Mucosa of descending colon (tissue), 3 donors: Measurements from ENCODE around the gene MYRFL. TPM values are rescaled to one million over a fixed set of nuclear protein-coding genes. Genes with fewer than 3 reads are reported as not detected.
"Not testable (repeated sequence)": the region's sequence is repeated elsewhere in the genome, so short reads cannot be mapped to it uniquely, and the experiment has no call there.

Experiments used
- ATAC-seq: fragments of 200-7000 bp; cut with Tn5 transposase; one replicate; pipeline ENCODE4 v1.9.1; 2020; ENCODE audit warnings: mild to moderate bottlenecking, moderate library complexity
- DNase-seq, 3 donors: peaks; one replicate each; pipeline ENCODE4 v3.0.0-alpha.2; 2020
- H3K36me3 ChIP-seq: fragments of 200-600 bp; one replicate; pipeline ENCODE4 v1.8.0; 2021; ENCODE audit warnings: low read depth, mild to moderate bottlenecking
- H3K4me1 ChIP-seq: fragments of 200-600 bp; one replicate; pipeline ENCODE4 v1.8.0; 2021; ENCODE audit warnings: low read depth, mild to moderate bottlenecking
- H3K4me3 ChIP-seq: fragments of 200-600 bp; one replicate; pipeline ENCODE4 v1.8.0; 2021; ENCODE audit warnings: mild to moderate bottlenecking
- H3K9me3 ChIP-seq: fragments of 200-600 bp; one replicate; pipeline ENCODE4 v1.8.0; 2021; ENCODE audit warnings: mild to moderate bottlenecking
- intact Hi-C, 2 donors: fragments of 100-400 bp; cut with DNase I in 1 of 2; cut with micrococcal nuclease in 1 of 2; formaldehyde crosslinking; loops; one replicate each; pipeline versions ENCODE4 v1.11.0 to v1.11.1; 2022; cut with DNase I, micrococcal nuclease
- total RNA-seq, 3 donors: library from RNA; stranded (reverse); fragmentation: NEBNext Ultra II Directional in 2 of 3; extraction: Animal tissue kit (Norgen Biotek cat#: 25700) in 2 of 3; gene quantifications; one replicate each; pipeline versions ENCODE4 v1.2.1 to v1.2.4, GENCODE V29; 2021 to 2023
- TF ChIP-seq, protein P1 (sequence below): fragments of 200-600 bp; IDR thresholded peaks from one replicate; pipeline ENCODE4 v1.8.0; 2022; ENCODE audit warnings: antibody characterized with exemption, mild to moderate bottlenecking
- donor health status: DM: no; HTN: no; CAD: no; lungs with moderate emphysema.
- donor health status: DM: no; HTN: no; CAD: no.
- donor health status: DM: no; HTN: yes; CAD: no.

Gene MYRFL
- total RNA-seq, 3 donors from 2014 or later, result 0.23 to 0.58 TPM; not detected in 1

DNA sequence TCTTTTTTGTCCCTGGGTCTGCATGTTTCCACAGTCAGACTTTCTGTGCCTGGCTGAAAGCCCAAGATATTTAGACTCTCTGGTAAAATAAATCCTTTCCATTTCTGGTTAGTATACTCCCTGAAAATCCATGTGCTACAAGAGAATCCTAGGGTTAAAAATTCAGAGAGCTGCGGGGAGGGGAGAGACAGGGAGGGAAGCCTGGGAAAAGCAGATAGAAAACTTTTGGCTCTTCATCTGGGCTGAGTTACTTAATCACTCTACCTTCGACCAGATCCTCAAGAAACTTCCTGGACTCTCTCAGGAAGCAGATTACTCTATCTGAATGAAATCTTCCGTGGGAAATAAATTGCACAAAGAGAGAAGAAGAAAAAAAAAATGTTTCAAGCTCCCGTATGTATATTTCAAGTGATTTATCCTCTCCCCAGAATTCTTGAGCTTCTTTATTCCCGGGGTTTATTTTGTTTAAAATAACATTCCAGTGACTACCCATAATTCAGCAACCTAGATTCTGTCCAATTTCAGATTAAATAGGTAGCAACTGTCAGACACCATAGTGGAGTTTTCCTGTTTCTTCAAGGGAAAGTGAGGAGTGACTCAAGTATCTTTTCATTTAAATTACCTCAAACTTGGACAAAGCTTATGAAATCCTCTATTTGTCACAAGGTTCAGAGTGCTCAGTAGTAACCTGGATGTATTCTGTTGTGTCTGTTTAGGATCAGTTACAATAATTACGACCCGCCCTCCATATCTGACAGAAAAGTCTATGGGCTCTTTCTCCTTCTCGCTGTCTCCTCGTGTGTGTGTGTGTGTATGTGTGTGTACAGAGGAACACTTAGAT lies 163.7 kb downstream of the MYRFL start:
- peak; percentile 39 for ATAC-seq
- TF ChIP-seq, protein P1, sequence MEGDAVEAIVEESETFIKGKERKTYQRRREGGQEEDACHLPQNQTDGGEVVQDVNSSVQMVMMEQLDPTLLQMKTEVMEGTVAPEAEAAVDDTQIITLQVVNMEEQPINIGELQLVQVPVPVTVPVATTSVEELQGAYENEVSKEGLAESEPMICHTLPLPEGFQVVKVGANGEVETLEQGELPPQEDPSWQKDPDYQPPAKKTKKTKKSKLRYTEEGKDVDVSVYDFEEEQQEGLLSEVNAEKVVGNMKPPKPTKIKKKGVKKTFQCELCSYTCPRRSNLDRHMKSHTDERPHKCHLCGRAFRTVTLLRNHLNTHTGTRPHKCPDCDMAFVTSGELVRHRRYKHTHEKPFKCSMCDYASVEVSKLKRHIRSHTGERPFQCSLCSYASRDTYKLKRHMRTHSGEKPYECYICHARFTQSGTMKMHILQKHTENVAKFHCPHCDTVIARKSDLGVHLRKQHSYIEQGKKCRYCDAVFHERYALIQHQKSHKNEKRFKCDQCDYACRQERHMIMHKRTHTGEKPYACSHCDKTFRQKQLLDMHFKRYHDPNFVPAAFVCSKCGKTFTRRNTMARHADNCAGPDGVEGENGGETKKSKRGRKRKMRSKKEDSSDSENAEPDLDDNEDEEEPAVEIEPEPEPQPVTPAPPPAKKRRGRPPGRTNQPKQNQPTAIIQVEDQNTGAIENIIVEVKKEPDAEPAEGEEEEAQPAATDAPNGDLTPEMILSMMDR, result no peak
- H3K4me3 ChIP-seq, result no peak overlapping the region
- intact Hi-C loops, result no loop called here
- H3K36me3 ChIP-seq, result no peaks in the 10 kb centered on the region
- no peaks in the 10 kb centered on the region for H3K9me3 ChIP-seq
- DNase-seq, result no peak
- peaks cover 12% of the 10 kb centered on the region for H3K4me1 ChIP-seq

DNA sequence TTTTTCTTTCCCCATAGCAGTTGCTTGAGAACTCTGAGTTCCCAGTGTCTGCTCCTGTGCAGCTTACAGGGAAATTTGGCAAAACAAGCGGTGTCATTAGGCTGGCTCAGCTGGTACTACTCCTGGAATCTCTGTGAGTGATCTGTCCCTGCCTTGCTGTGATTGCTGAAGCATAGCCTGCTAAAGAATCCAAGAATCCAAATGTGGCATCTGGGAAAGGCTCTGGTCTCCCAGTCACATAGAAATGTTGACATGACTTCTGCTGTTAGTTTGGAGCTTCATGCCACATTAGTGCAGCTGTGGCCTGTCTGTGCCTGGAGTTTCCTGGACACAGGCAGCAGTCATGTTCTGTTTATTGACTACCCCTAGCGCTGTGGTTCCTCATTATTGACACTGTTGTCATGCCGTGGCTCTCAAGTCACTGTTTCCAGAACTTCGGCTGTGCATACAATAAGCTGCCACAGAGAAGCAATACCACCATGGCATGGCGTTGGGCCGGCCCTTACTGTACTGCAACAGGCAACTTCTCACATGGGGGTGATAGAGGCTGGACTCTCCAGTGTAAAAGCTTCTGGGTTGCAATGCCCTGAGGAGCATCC lies 166.8 kb downstream of the MYRFL start:
- ATAC-seq, result no peak

DNA sequence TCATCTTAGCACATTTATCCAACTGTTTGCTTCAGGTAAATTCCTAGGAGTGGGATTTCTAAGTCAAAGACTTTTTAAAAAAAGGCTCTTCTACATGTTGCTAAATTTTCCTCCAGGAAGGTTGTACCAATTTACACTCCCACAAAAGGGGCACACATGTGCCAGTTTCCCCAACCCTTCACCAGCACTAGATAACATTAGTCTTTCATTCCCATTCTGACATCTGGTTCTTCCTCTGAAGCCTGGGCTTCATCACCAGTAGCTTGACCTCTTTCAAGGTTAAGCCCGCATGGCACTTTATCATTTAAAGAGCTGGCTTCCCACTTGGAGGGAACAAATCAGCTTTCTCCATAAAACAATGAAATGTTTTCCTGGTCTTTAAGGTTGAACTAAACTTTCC lies 168.4 kb downstream of the MYRFL start:
- Histone ChIP-seq H3K36me3 (no peaks in the 10 kb centered on the region), H3K4me1 (peaks cover 7% of the 10 kb centered on the region), H3K4me3 (no peak overlapping the region), H3K9me3 (no peaks in the 10 kb centered on the region)
- no peak for DNase-seq
- TF ChIP-seq, protein P1, result no peak
- intact Hi-C loops, result no loop called here
- ATAC-seq, result no peak

More for the DNA sequence above, 166.8 kb downstream of the MYRFL start:
- Histone ChIP-seq H3K9me3 (no peaks in the 10 kb centered on the region), H3K4me3 (no peak overlapping the region), H3K4me1 (peaks cover 19% of the 10 kb centered on the region), H3K36me3 (no peaks in the 10 kb centered on the region)
- intact Hi-C loops, result no loop called here
- TF ChIP-seq, protein P1, result no peak
- DNase-seq, result no peak

DNA sequence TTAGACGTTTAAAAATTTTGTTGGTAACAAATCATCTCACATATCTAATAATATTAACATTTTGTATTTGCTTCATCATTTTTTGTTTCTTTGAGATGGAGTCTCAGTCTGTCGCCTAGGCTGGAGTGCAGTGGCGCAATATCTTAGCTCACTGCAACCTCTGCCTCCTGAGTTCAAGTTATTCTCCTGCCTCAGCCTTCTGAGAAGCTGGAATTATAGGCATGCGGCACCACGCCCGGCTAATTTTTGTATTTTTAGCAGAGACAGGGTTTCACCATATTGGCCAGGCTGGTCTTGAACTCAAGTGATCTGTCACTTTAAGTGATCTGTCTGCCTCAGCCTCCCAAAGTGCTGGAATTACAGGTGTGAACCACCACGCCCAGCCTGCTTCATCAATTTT lies 169.1 kb downstream of the MYRFL start:
- ATAC-seq, H3K9me3 ChIP-seq, H3K36me3 ChIP-seq, intact Hi-C loops, H3K4me1 ChIP-seq, H3K4me3 ChIP-seq: not testable (repeated sequence)
- peak in 1 of 3 donors; percentile 9 for DNase-seq

DNA sequence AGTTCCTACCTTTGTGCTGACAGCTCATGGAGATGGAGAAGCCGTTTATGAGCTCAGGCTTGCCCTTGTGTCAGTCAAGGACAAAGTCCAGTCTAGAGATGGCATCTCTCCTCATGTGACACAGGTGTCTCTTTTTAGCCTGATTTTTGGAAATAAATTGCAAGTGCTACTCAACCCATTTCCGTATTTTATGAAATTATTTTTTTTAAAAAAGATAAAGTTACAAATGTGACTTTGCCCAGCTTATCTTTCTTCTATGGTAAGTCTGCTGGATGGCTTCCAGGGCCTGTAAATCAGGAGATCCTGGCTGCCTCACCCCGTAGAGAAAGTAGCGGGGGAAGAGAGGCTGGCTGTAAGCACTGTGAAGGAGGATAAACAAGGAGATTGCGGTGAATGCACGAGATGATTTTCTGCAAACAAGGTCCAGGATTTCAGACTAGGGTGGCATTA lies 169.7 kb downstream of the MYRFL start:
- H3K4me1 ChIP-seq, result peaks cover 7% of the 10 kb centered on the region
- TF ChIP-seq, protein P1, result no peak
- no peaks in the 10 kb centered on the region for H3K9me3 ChIP-seq
- intact Hi-C loops, result no loop called here
- no peaks in the 10 kb centered on the region for H3K36me3 ChIP-seq
- H3K4me3 ChIP-seq, result no peak overlapping the region
- DNase-seq, result peak in 2 of 3 donors; percentile 42 to 88
- peak; percentile 78 for ATAC-seq

DNA sequence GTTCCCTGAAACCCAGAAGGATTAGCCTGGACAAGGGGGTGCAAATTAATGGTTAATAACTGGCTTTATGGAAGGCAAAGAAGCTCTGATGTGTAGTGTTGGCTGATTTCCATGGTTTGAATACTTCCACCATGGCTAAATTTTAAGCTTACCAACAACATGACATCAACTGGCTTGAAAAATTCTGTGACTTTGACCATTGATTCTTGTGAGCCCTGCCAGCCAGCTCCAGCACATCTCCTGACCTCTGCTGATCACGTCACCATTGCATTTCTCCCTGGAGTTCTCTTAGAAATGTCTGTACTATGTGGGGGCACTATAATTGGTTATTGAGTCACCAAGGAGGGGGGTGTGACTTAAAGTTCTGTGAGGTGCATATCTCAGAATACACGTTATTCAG lies 171.2 kb downstream of the MYRFL start:
- DNase-seq (no peak), ATAC-seq (no peak)
- Histone ChIP-seq H3K4me1 (peaks cover 7% of the 10 kb centered on the region), H3K4me3 (no peak overlapping the region), H3K9me3 (no peaks in the 10 kb centered on the region), H3K36me3 (no peaks in the 10 kb centered on the region)
- intact Hi-C loops, result no loop called here
- TF ChIP-seq, protein P1, result no peak
